ENCODE measurements around the gene FBF1. TPM values are rescaled to one million over a fixed set of nuclear protein-coding genes. Genes with fewer than 3 reads are reported as not detected.
"Not testable (repeated sequence)": the region's sequence is repeated elsewhere in the genome, so short reads cannot be mapped to it uniquely, and the experiment has no call there.

The FBF1 gene
- total RNA-seq, 1 experiment from 2014 or later: 22.8 TPM

DNA sequence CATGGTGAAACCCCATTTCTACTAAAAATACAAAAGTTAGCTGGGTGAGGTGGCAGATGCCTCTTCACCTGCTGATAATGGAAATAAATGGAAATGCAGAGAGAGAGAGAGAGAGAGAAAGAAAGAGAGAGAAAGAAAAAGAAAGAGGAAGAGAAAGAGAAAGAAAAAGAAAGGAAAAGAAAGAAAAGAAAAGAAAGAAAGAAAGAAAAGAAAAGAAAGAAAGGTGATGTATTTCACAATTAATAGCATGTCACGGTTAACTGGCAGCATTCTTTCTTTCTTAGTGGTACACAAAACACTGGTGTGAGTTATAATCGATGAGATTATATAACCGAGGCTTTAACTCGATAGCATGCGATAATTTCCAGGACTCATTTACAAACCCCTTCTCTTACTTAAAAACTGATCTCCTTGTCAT lies 34.9 kb upstream of the FBF1 start:
- ChIA-PET POLR2A (no interaction called here), CTCF (no interaction called here), RAD21 (ENCODE audit: low non-redundant PET in 1 of 2, low total read pairs in 2 of 2, uncharacterized antibody in 2 of 2, unreplicated experiment in 2 of 2) (no interaction called here)
- DNase-seq (ENCODE audit: low read depth, low spot score) (no peak), ATAC-seq (no peak)
- Histone ChIP-seq H3K27ac (ENCODE audit: low read depth, low read length) (no peak overlapping the region), H3K4me3 (replicated peaks in 1 of 2; ENCODE audit: low read depth in 1 of 2, low read length in 2 of 2) (no peak overlapping the region), H3K4me2 (ENCODE audit: low read length) (no peak overlapping the region), H3K79me2 (ENCODE audit: insufficient read depth, low read length) (peaks cover 24% of the 10 kb centered on the region; the same call in 1 of the 2 replicates), H3K4me1 (ENCODE audit: control insufficient read depth in 1 of 2, insufficient read depth in 2 of 2, low read length in 2 of 2) (peaks cover 7 to 16% of the 10 kb centered on the region in 2 experiments), H3K9me3 (ENCODE audit: control insufficient read depth in 1 of 2, insufficient read depth in 1 of 2, low read depth in 1 of 2, low read length in 2 of 2) (no peaks in the 10 kb centered on the region), H4K20me1 (ENCODE audit: insufficient read depth) (no peaks in the 10 kb centered on the region), H3K36me3 (ENCODE audit: control insufficient read depth in 1 of 2, insufficient read depth in 2 of 2, low read length in 2 of 2) (peaks cover 0 to 2% of the 10 kb centered on the region in 2 experiments; a peak in 2 of 4 replicates), H2AFZ (ENCODE audit: low read depth, low read length, poor library complexity, severe bottlenecking) (no peak overlapping the region), H3K9me2 (ENCODE audit: insufficient read depth) (no peaks in the 10 kb centered on the region), H3K27me3 (ENCODE audit: insufficient read depth, low read length) (no peaks in the 10 kb centered on the region), H3K9ac (ENCODE audit: low read length) (no peak overlapping the region)
- TF ChIP-seq EZH2 (IDR thresholded peaks at IDR 0.05) (no peak), ELF1 (IDR thresholded peaks at IDR 0.05; ENCODE audit: borderline replicate concordance, low read depth) (no peak), POLR2A (IDR thresholded peaks at IDR 0.05; ENCODE audit: borderline replicate concordance, extremely low read depth, insufficient read depth, insufficient read length) (no peak), POLR2AphosphoS5 (IDR thresholded peaks at IDR 0.05; ENCODE audit: low read depth, low read length) (no peak), FOSL1 (IDR thresholded peaks at IDR 0.05; ENCODE audit: low read depth) (no peak), CBX3 (IDR thresholded peaks at IDR 0.05; ENCODE audit: low read depth) (no peak), RAD21 (IDR thresholded peaks at IDR 0.05; ENCODE audit: low read depth) (no peak), SRF (IDR thresholded peaks at IDR 0.05; ENCODE audit: low read depth) (no peak), CEBPB (IDR thresholded peaks at IDR 0.05; ENCODE audit: low read depth) (no peak), TCF7L2 (IDR thresholded peaks at IDR 0.05; ENCODE audit: borderline replicate concordance, extremely low read depth, insufficient read depth, insufficient read length) (no peak)
- TF ChIP-seq, protein P1, sequence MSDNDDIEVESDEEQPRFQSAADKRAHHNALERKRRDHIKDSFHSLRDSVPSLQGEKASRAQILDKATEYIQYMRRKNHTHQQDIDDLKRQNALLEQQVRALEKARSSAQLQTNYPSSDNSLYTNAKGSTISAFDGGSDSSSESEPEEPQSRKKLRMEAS (IDR thresholded peaks at IDR 0.05): no peak
- TF ChIP-seq, protein P2, sequence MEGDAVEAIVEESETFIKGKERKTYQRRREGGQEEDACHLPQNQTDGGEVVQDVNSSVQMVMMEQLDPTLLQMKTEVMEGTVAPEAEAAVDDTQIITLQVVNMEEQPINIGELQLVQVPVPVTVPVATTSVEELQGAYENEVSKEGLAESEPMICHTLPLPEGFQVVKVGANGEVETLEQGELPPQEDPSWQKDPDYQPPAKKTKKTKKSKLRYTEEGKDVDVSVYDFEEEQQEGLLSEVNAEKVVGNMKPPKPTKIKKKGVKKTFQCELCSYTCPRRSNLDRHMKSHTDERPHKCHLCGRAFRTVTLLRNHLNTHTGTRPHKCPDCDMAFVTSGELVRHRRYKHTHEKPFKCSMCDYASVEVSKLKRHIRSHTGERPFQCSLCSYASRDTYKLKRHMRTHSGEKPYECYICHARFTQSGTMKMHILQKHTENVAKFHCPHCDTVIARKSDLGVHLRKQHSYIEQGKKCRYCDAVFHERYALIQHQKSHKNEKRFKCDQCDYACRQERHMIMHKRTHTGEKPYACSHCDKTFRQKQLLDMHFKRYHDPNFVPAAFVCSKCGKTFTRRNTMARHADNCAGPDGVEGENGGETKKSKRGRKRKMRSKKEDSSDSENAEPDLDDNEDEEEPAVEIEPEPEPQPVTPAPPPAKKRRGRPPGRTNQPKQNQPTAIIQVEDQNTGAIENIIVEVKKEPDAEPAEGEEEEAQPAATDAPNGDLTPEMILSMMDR (IDR thresholded peaks at IDR 0.05 in 2 of 3, conservative IDR thresholded peaks at IDR 0.05 in 1 of 3; ENCODE audit: borderline replicate concordance in 1 of 3, insufficient read depth in 1 of 3, low read depth in 2 of 3, low read length in 2 of 3): no peak
- no TSS peak for BruUV-seq (replicated peaks)
- intact Hi-C loops (cut with micrococcal nuclease): no loop called here

DNA sequence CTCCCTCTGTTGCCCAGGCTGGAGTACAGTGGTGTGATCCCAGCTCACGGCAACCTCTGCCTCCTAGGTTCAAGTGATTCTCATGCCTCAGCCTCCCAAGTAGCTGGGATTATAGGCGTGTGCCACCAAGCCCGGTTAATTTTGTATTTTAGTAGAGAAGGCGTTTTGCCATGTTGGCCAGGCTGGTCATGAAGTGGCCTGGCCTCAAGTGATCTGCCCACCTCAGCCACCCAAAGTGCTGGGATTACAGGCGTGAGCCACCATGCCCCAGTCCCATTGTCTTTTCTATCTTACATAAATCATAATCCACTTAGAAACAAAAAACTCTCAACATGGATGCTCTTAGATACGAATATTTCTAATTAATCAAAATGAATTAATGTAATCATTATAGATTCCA lies 34.3 kb upstream of the FBF1 start:
- not testable (repeated sequence) for H2AFZ ChIP-seq (ENCODE audit: low read depth, low read length, poor library complexity, severe bottlenecking)

More for the DNA sequence above, 34.3 kb upstream of the FBF1 start:
- RAD21 ChIA-PET (ENCODE audit: low non-redundant PET in 1 of 2, low total read pairs in 2 of 2, uncharacterized antibody in 2 of 2, unreplicated experiment in 2 of 2); intact Hi-C loops (cut with micrococcal nuclease); H3K27me3 ChIP-seq (ENCODE audit: insufficient read depth, low read length); CTCF ChIA-PET; H3K4me2 ChIP-seq (ENCODE audit: low read length); H4K20me1 ChIP-seq (ENCODE audit: insufficient read depth); DNase-seq (ENCODE audit: low read depth, low spot score); H3K9ac ChIP-seq (ENCODE audit: low read length); H3K4me3 ChIP-seq (replicated peaks in 1 of 2; ENCODE audit: low read depth in 1 of 2, low read length in 2 of 2); POLR2A ChIA-PET; ATAC-seq; BruUV-seq (replicated peaks); H3K27ac ChIP-seq (ENCODE audit: low read depth, low read length); H3K9me2 ChIP-seq (ENCODE audit: insufficient read depth); H3K9me3 ChIP-seq (ENCODE audit: control insufficient read depth in 1 of 2, insufficient read depth in 1 of 2, low read depth in 1 of 2, low read length in 2 of 2); H3K36me3 ChIP-seq (ENCODE audit: control insufficient read depth in 1 of 2, insufficient read depth in 2 of 2, low read length in 2 of 2): not testable (repeated sequence)
- peaks cover 21% of the 10 kb centered on the region; the same call in 1 of the 2 replicates for H3K79me2 ChIP-seq (ENCODE audit: insufficient read depth, low read length)
- H3K4me1 ChIP-seq (ENCODE audit: control insufficient read depth in 1 of 2, insufficient read depth in 2 of 2, low read length in 2 of 2): peaks cover 4 to 10% of the 10 kb centered on the region in 2 experiments; a peak in 2 of 4 replicates

All from HCT116 (cell line).